ENCODE measurements around the gene HOXB5.

Gene HOXB5

GRCh38 chr17:48601539-48602425 lies 8.2 kb upstream of the HOXB5 start:
- no peak for DNase-seq (ENCODE audit: low read depth)

DNA sequence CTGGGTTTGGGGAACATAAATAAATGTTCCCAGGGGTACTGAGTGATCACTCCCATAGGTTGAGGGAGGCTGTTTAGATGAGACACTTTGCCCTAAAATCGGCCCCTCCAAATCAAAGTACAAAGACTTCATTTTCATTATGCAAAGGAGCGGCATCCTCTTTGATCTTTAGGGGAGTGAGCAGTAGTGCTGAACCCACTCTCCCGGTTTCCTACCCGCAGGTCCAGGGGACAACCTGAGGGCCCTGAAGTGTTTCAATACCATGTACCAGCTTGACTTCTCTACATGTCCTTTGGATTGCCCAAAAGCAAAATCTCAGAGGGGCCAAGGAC lies 7.6 kb upstream of the HOXB5 start:
- DNase-seq (ENCODE audit: low read depth): no peak

- DNase-seq (ENCODE audit: low read depth): no peak
Measured at GRCh38 chr17:48600244-48601098, 6.9 kb upstream of the HOXB5 start.

DNA sequence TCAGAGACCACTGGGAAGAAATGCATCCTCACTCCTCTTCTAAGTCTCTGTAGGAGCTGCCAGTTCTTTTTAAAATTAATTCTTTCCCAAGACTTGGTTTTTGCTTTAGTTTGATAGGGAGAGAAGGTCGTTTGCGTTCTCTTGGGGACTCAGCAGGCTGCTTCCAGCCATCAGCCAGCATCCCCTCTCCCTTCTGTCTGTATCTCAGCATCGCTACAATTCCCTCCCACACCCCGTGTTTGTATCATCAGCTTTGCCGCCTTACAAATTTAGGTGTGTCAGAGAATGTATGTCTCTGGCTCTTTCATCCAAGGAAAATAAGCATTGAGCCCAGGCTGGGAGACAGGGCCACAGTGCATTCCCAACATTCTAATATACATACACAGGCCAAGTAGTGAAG lies 5.8 kb upstream of the HOXB5 start:
- no peak for DNase-seq (ENCODE audit: low read depth)

GRCh38 chr17:48598736-48599135 lies 5.2 kb upstream of the HOXB5 start:
- no peak for DNase-seq (ENCODE audit: low read depth)

- DNase-seq (ENCODE audit: low read depth): no peak
Measured at GRCh38 chr17:48597778-48598631, 4.4 kb upstream of the HOXB5 start.

- DNase-seq (ENCODE audit: low read depth): no peak
Measured at GRCh38 chr17:48597528-48597777, 3.9 kb upstream of the HOXB5 start.

DNA sequence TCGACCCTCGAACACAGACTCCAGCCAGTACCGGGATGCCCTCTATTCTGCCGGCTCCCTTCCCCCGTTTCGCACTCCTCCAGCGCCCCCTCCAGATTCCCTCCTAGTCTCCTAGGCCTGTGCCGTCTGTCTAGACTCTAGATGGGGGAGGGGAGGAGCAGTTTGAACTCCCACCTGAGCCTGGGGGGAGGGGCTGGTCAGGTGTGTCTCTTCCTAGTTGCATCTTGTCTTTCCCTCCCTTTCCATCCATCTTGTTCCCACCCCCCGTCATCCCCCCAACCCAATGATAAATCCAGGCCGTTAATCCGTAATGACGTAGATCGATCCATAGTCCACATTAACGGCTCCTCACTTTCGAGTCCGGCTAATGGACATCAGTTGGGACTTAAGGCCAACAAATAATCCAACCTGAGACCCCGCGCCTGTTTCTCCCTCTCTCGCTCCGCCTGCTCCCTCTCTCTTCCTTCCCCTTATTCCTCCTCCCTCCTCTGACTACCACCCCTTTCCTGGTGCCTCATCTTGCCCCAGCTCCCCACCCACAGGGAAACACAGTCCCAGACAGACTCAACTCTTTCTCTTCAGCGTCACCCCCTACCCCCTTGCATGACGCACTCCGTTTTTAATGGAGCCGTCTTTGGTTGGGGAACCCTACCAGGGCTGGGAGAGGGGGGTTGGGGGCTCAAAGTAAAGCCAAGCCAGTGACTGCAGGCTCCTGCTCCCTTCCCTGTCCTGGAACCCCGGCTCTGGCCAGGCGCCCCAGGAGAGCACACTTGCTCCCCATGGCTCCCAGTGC lies 3.4 kb upstream of the HOXB5 start:
- no peak for DNase-seq (ENCODE audit: low read depth)

GRCh38 chr17:48596000-48596734 lies 2.6 kb upstream of the HOXB5 start:
- DNase-seq (ENCODE audit: low read depth): no peak

GRCh38 chr17:48595278-48595999 lies 1.9 kb upstream of the HOXB5 start:
- DNase-seq (ENCODE audit: low read depth): no peak

DNA sequence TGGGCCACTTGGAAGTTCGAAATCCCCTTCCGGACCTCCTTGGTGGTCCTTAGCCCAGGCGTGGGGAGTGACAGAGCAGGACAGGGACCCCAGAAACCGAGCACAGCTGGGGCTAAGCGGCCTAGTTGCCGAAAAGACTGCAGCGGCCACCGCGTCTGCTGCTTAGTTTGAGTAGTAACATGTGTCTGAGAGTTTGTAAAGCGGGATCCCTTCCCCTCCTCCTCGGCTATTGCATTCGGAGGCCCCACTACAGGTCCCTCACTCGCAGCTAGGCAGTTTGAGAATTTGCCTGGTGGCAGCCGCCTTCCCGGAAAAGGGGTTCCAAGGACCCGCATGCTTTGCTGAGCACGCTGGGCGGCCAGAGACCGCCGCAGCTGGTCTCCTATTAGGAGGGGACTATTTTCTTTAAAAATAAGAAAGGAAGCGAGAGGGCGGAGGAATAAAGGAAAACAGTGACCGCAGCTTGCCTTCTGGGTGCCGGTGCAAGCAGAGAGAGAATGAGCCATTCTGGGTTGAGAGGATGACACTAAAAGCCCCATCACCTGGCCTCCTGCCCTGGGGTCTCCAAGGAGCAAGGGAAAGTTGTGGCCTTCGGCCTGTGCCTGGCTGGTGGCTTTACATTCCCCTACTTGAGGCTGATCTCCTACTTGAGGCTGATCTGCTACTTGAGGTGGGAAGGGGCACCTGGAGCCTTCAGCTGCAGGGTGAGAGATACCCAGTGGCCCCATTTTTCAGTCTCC lies 1.1 kb upstream of the HOXB5 start:
- DNase-seq (ENCODE audit: low read depth): no peak

- DNase-seq (ENCODE audit: low read depth): peak; percentile 74
Measured at GRCh38 chr17:48593840-48594537, 410 bp upstream of the HOXB5 start.

- no peak for DNase-seq (ENCODE audit: low read depth)
Measured at GRCh38 chr17:48592577-48592976, 1.0 kb downstream of the HOXB5 start.

- DNase-seq (ENCODE audit: low read depth): no peak
Measured at GRCh38 chr17:48592057-48592514, 1.5 kb downstream of the HOXB5 start.

GRCh38 chr17:48591255-48592056 lies 2.1 kb downstream of the HOXB5 start:
- DNase-seq (ENCODE audit: low read depth): no peak

DNA sequence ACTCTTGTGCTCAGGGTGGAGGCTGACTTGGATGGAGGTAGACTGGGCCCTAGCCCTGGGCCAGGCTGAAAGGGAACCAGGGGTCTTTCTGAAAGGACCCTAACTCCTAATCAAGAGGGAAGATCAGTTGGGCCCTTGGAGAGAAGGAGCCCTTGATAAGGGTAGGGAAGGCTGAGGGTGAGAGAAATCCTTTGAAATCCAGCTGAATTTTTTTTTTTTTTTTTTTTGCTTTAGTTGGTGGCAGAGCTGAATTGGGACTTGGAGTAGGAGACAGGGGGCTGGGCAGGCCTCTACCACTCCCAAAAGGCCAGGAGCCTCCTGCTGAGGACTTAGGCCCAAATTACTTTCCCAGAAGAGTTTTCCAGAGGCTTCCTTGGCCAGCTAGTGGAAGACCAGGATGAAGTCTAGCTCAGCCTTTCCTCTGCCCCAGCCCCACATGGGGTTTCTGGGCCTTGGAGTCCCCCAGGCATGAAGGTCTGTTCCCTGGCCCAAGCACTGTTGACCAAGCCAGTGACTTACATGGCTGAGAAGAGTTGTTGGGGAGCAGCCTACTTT lies 2.9 kb downstream of the HOXB5 start:
- no peak for DNase-seq (ENCODE audit: low read depth)

DNA sequence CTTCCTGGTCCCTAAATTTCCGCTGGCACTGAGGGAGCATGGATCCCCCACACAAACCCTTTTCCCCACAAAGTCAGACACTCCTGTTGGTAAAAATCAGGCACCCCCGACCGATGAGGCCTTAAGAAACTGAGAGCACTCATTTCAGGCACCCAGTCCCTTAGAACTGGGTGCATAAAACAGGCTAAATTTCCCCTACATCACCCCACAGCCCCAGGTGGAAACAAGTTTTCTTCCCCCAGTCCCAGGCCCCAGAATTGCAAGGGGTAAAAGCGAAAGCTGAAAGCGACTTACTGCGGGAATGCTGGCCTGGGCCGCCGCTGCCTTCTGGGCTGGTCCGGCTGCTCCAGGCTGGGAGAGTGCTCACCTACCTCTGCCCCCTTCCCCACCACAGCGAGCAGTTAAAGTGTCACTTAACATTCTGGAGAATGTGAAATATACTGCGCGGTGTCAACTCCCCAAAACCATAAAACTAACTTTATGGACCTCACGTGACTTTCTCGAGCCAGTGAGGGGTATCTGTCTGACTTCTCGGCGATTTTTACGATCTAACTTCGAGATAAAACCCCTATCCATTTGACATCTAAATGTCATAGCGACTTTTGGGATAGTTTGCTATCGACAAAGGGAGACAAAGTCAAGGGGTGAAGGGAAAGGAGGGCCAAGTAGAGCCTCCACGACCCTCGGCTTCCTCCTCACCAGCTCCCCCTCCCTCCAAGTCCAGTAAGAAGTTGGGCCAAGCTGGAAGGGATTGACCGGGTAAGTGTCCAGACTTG lies 3.6 kb downstream of the HOXB5 start, which contains the start of gene HOXB3:
Gene HOXB3, minus strand, starts transcription at position 411 of the 776 bp plus-strand sequence. CDS start 37,767 bp downstream, outside the sequence.
- no peak for DNase-seq (ENCODE audit: low read depth)

Measured in activated gamma-delta T cell treated with anti-CD3 and anti-CD28 coated beads, Interleukin-2, amount 50 U/mL, for 16 hours (primary cell).